NCI-H226 (cell line): ENCODE results near the gene SLC6A3.
"Not testable (repeated sequence)": the region's sequence is repeated elsewhere in the genome, so short reads cannot be mapped to it uniquely, and the experiment has no call there.

ENCODE experiments used
- DNase-seq: peaks from one replicate; pipeline ENCODE4 v3.0.0-alpha.2; 2015

Gene SLC6A3

GRCh38 chr5:1477341-1477740 is 32.1 kb upstream of the SLC6A3 start:
- DNase-seq = no peak

GRCh38 chr5:1476967-1477310 is 31.7 kb upstream of the SLC6A3 start:
- no peak for DNase-seq

GRCh38 chr5:1476181-1476966 is 31.1 kb upstream of the SLC6A3 start:
- no peak for DNase-seq

GRCh38 chr5:1475544-1475900 is 30.3 kb upstream of the SLC6A3 start:
- not testable (repeated sequence) for DNase-seq

GRCh38 chr5:1474866-1475543 is 29.8 kb upstream of the SLC6A3 start:
- no peak for DNase-seq

GRCh38 chr5:1474183-1474839 is 29.1 kb upstream of the SLC6A3 start:
- DNase-seq = no peak

- no peak for DNase-seq
Observed at GRCh38 chr5:1473746-1474145, 28.5 kb upstream of the SLC6A3 start.

- no peak for DNase-seq
Observed at GRCh38 chr5:1472964-1473628, 27.9 kb upstream of the SLC6A3 start.

- no peak for DNase-seq
Observed at GRCh38 chr5:1471997-1472963, 27.0 kb upstream of the SLC6A3 start.

GRCh38 chr5:1471240-1471853 is 26.1 kb upstream of the SLC6A3 start:
- no peak for DNase-seq

GRCh38 chr5:1470762-1471211 is 25.5 kb upstream of the SLC6A3 start:
- DNase-seq = no peak

GRCh38 chr5:1468629-1469527 is 23.6 kb upstream of the SLC6A3 start:
- no peak for DNase-seq

GRCh38 chr5:1468247-1468612 is 23.0 kb upstream of the SLC6A3 start:
- no peak for DNase-seq

- DNase-seq = no peak
Observed at GRCh38 chr5:1467341-1468246, 22.4 kb upstream of the SLC6A3 start.

- no peak for DNase-seq
Observed at GRCh38 chr5:1466631-1467265, 21.5 kb upstream of the SLC6A3 start.

- no peak for DNase-seq
Observed at GRCh38 chr5:1465966-1466471, 20.8 kb upstream of the SLC6A3 start.

GRCh38 chr5:1465117-1465516 is 19.9 kb upstream of the SLC6A3 start:
- DNase-seq = no peak

- DNase-seq = no peak
Observed at GRCh38 chr5:1464511-1464910, 19.3 kb upstream of the SLC6A3 start.

- DNase-seq = no peak
Observed at GRCh38 chr5:1464096-1464446, 18.8 kb upstream of the SLC6A3 start.
